HepG2 (cell line): ENCODE results near the gene YAP1. TPM values are rescaled to one million over a fixed set of nuclear protein-coding genes. Genes with fewer than 3 reads are reported as not detected.

Source experiments
- AGO1 ChIP-seq: fragments of 200-400 bp; formaldehyde crosslinking; IDR thresholded peaks from 2 replicates; pipeline ENCODE4 v1.6.1; 2017; ENCODE audit warnings: mild to moderate bottlenecking, low read depth, low read length, moderate library complexity; ENCODE audit not compliant: poor library complexity, severe bottlenecking
- ARID2 ChIP-seq: sonication (generic); formaldehyde crosslinking; IDR thresholded peaks from 2 replicates; pipeline ENCODE4 v1.8.1; 2022; ENCODE audit warnings: mild to moderate bottlenecking, missing genetic modification reagents, borderline replicate concordance
- ARNTL ChIP-seq: sonication (generic); formaldehyde crosslinking; IDR thresholded peaks from 2 replicates; pipeline ENCODE4 v1.4.0; 2020; ENCODE audit warnings: mild to moderate bottlenecking, missing genetic modification reagents
- CENPT ChIP-seq: sonication (generic); formaldehyde crosslinking; IDR thresholded peaks from 2 replicates; pipeline ENCODE4 v1.8.0; 2022; ENCODE audit warnings: low read depth, mild to moderate bottlenecking, moderate library complexity, missing genetic modification reagents
- CREM ChIP-seq, 2 experiments: sonication (generic) in 1 of 2; formaldehyde crosslinking in 1 of 2; IDR thresholded peaks; 2 replicates each; pipeline versions ENCODE4 v1.4.0 to v1.6.1; 2016 to 2020; ENCODE audit warnings: antibody characterized with exemption in 1 of 2, mild to moderate bottlenecking in 1 of 2, missing genetic modification reagents in 1 of 2
- FIP1L1 ChIP-seq: fragments of 200-400 bp; formaldehyde crosslinking; IDR thresholded peaks from 2 replicates; pipeline ENCODE4 v1.6.1; 2018; ENCODE audit warnings: low read depth, mild to moderate bottlenecking, low read length, moderate library complexity, borderline replicate concordance; ENCODE audit not compliant: insufficient read depth
- IKZF4 ChIP-seq: sonication (generic); formaldehyde crosslinking; IDR thresholded peaks from 2 replicates; pipeline ENCODE4 v1.5.1; 2020; ENCODE audit warnings: borderline replicate concordance, mild to moderate bottlenecking, low read depth, missing genetic modification reagents; ENCODE audit errors: not compliant biosample characterization
- JARID2 ChIP-seq: sonication (generic); formaldehyde crosslinking; IDR thresholded peaks from 2 replicates; pipeline ENCODE4 v1.8.1; 2023; ENCODE audit warnings: missing genetic modification reagents, inconsistent platforms; ENCODE audit not compliant: insufficient replicate concordance
- PRDM4 ChIP-seq: sonication (generic); formaldehyde crosslinking; IDR thresholded peaks from 2 replicates; pipeline ENCODE4 v1.9.0; 2021; ENCODE audit warnings: missing genetic modification reagents, borderline replicate concordance
- RCOR2 ChIP-seq: IDR thresholded peaks from 2 replicates; pipeline ENCODE4 v1.6.1; 2016; ENCODE audit warnings: missing biosample characterization, missing genetic modification reagents
- SRSF1 ChIP-seq: fragments of 200-400 bp; formaldehyde crosslinking; optimal IDR thresholded peaks from 2 replicates; pipeline ENCODE3; 2017; ENCODE audit warnings: mild to moderate bottlenecking, low read depth, low read length, moderate library complexity
- THYN1 ChIP-seq: sonication (generic); formaldehyde crosslinking; IDR thresholded peaks from 2 replicates; pipeline ENCODE4 v1.8.1; 2023; ENCODE audit warnings: low read depth, mild to moderate bottlenecking, moderate library complexity, missing genetic modification reagents, borderline replicate concordance
- ZFP1 ChIP-seq: IDR thresholded peaks from 2 replicates; pipeline ENCODE4 v1.6.1; 2016
- ZFP91 ChIP-seq: sonication (generic); formaldehyde crosslinking; IDR thresholded peaks from 2 replicates; pipeline ENCODE4 v1.9.0; 2022; ENCODE audit warnings: missing genetic modification reagents, mild to moderate bottlenecking, borderline replicate concordance
- ZNF34 ChIP-seq: sonication (generic); formaldehyde crosslinking; IDR thresholded peaks from 2 replicates; pipeline ENCODE4 v1.4.0; 2020; ENCODE audit warnings: mild to moderate bottlenecking, missing genetic modification reagents, borderline replicate concordance
- ZNF496 ChIP-seq: sonication (generic); formaldehyde crosslinking; IDR thresholded peaks from 2 replicates; pipeline ENCODE4 v1.8.1; 2023; ENCODE audit warnings: mild to moderate bottlenecking, moderate library complexity, missing genetic modification reagents; ENCODE audit not compliant: insufficient replicate concordance
- ZNF577 ChIP-seq: sonication (generic); formaldehyde crosslinking; IDR thresholded peaks from 2 replicates; pipeline ENCODE4 v1.4.0; 2020; ENCODE audit warnings: mild to moderate bottlenecking, low read depth, missing genetic modification reagents, borderline replicate concordance
- ZNF580 ChIP-seq: IDR thresholded peaks from 2 replicates; pipeline ENCODE4 v1.6.1; 2016; ENCODE audit warnings: low read depth, borderline replicate concordance
- ZNF652 ChIP-seq: IDR thresholded peaks from 2 replicates; pipeline ENCODE4 v1.6.1; 2016; ENCODE audit warnings: low read depth, borderline replicate concordance
- polyA plus RNA-seq, 8 experiments: library from polyadenylated mRNA; depleted of rRNA in 3 of 8; stranded (reverse) in 7 of 8; unstranded in 1 of 8; fragments of >200 nt; fragmentation: Illumina TruSeq in 4 of 8; extraction: Trizol in 4 of 8; gene quantifications; 2 replicates each; pipeline versions ENCODE4 v1.2.1 to v1.2.3, GENCODE V29; 2011 to 2016; ENCODE audit warnings: low read depth in 4 of 8, missing spikeins in 1 of 8, mixed read lengths in 1 of 8; ENCODE audit not compliant: insufficient read depth in 1 of 8
- total RNA-seq, 5 experiments: library from RNA; depleted of rRNA; stranded (reverse); fragments of >200 nt; fragmentation: Illumina TruSeq; extraction: Trizol; gene quantifications; 2 replicates each; pipeline ENCODE4 v1.2.3, GENCODE V29; 2016; ENCODE audit warnings: low read depth in 1 of 5
- TF ChIP-seq, protein P1 (sequence below): sonication (generic); formaldehyde crosslinking; IDR thresholded peaks from 2 replicates; pipeline ENCODE4 v1.4.0; 2020; ENCODE audit warnings: missing genetic modification reagents
- TF ChIP-seq, protein P2 (sequence below): sonication (generic); formaldehyde crosslinking; IDR thresholded peaks from 2 replicates; pipeline ENCODE4 v1.4.0; 2020; ENCODE audit warnings: missing genetic modification reagents, mild to moderate bottlenecking, borderline replicate concordance

The YAP1 gene
- total and polyA plus RNA-seq, 2 of the 13 experiments (the other 11 are each of a cell fraction or from before 2014, with no cell fraction given) = 59.5 to 91.0 TPM

- TF ChIP-seq, protein P1, sequence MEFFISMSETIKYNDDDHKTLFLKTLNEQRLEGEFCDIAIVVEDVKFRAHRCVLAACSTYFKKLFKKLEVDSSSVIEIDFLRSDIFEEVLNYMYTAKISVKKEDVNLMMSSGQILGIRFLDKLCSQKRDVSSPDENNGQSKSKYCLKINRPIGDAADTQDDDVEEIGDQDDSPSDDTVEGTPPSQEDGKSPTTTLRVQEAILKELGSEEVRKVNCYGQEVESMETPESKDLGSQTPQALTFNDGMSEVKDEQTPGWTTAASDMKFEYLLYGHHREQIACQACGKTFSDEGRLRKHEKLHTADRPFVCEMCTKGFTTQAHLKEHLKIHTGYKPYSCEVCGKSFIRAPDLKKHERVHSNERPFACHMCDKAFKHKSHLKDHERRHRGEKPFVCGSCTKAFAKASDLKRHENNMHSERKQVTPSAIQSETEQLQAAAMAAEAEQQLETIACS = peak; percentile 94
- peak; percentile 62; the same call in 1 of the 2 replicates for TF ChIP-seq ZFP91
- TF ChIP-seq ZNF580 (CRISPR knock-in tag) = peak; percentile 37; the same call in 1 of the 2 replicates
- no peak for TF ChIP-seq JARID2
- no peak for TF ChIP-seq ZFP1 (CRISPR knock-in tag)
- no peak for TF ChIP-seq ZNF577 (CRISPR knock-in tag)
- no peak for TF ChIP-seq CREM (IDR thresholded peaks at IDR 0.05)
- no peak for TF ChIP-seq CREM (CRISPR knock-in tag; IDR thresholded peaks at IDR 0.05)
- TF ChIP-seq ZNF652 (CRISPR knock-in tag) = no peak
- no peak for TF ChIP-seq ZNF34 (CRISPR knock-in tag)
- TF ChIP-seq ARNTL (CRISPR knock-in tag) = peak; percentile 58; the same call in 1 of the 2 replicates
- TF ChIP-seq, protein P2, sequence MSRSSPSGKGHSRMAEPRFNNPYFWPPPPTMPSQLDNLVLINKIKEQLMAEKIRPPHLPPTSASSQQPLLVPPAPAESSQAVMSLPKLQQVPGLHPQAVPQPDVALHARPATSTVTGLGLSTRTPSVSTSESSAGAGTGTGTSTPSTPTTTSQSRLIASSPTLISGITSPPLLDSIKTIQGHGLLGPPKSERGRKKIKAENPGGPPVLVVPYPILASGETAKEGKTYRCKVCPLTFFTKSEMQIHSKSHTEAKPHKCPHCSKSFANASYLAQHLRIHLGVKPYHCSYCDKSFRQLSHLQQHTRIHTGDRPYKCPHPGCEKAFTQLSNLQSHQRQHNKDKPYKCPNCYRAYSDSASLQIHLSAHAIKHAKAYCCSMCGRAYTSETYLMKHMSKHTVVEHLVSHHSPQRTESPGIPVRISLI (CRISPR knock-in tag) = no peak; the same call in 1 of the 2 replicates
- peak; percentile 73; the same call in 1 of the 2 replicates for TF ChIP-seq FIP1L1
- no peak for TF ChIP-seq ZNF496 (CRISPR knock-in tag)
- peak; percentile 39 for TF ChIP-seq AGO1
- no peak for TF ChIP-seq RCOR2 (CRISPR knock-in tag)
- TF ChIP-seq THYN1 (CRISPR knock-in tag) = no peak
- TF ChIP-seq PRDM4 = no peak
- TF ChIP-seq SRSF1 = peak; percentile 77
- TF ChIP-seq CENPT (CRISPR knock-in tag) = no peak
- no peak for TF ChIP-seq IKZF4 (CRISPR knock-in tag)
- TF ChIP-seq ARID2 = peak; percentile 61; the same call in 1 of the 2 replicates
Measured at GRCh38 chr11:102111011-102111786, 952 bp downstream of the YAP1 start (continued).
